Esophagus muscularis mucosa (tissue), 3 donors: ENCODE data around the gene STAT5B.

Experiments
- POLR2A ChIP-seq: fragments of 450-650 bp; IDR thresholded peaks from one replicate; pipeline ENCODE4 v1.6.1; 2017; ENCODE audit warnings: antibody characterized with exemption, moderate library complexity, mild to moderate bottlenecking, low read depth
- POLR2AphosphoS5 ChIP-seq, 2 donors: sonication (generic); formaldehyde crosslinking; IDR thresholded peaks; one replicate each; pipeline ENCODE4 v1.6.1; 2017; ENCODE audit warnings: antibody characterized with exemption in 2 of 2
- TF ChIP-seq, protein P1 (sequence below), 3 experiments: fragments of 200-600 bp in 2 of 3; fragments of 450-650 bp in 1 of 3; sonication (generic) in 2 of 3; IDR thresholded peaks; one replicate each; pipeline ENCODE4 v1.5.1; 2017 to 2019; ENCODE audit warnings: antibody characterized with exemption in 3 of 3, mild to moderate bottlenecking in 2 of 3, moderate library complexity in 1 of 3

DNA sequence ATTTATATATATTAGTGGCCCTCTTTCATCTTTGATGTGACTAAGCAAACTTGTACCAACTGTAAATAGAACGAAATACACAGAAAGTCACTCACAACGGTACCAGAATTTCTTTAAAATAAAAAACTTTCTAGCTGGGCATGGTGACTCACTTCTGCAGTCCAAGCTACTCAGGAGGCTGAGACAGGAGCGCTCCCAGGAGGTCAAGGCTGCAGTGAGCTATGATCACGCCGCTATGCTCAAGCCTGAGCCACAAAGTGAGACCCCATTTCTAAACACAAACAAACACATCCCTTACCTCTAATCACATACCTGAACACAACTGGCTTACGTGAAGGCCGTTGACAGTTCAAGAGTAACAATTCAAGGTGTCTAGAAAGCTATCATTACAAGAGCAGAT is 29.7 kb downstream of the STAT5B start:
- no peak for TF ChIP-seq POLR2AphosphoS5 (IDR thresholded peaks at IDR 0.05)
- TF ChIP-seq, protein P1, sequence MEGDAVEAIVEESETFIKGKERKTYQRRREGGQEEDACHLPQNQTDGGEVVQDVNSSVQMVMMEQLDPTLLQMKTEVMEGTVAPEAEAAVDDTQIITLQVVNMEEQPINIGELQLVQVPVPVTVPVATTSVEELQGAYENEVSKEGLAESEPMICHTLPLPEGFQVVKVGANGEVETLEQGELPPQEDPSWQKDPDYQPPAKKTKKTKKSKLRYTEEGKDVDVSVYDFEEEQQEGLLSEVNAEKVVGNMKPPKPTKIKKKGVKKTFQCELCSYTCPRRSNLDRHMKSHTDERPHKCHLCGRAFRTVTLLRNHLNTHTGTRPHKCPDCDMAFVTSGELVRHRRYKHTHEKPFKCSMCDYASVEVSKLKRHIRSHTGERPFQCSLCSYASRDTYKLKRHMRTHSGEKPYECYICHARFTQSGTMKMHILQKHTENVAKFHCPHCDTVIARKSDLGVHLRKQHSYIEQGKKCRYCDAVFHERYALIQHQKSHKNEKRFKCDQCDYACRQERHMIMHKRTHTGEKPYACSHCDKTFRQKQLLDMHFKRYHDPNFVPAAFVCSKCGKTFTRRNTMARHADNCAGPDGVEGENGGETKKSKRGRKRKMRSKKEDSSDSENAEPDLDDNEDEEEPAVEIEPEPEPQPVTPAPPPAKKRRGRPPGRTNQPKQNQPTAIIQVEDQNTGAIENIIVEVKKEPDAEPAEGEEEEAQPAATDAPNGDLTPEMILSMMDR (IDR thresholded peaks at IDR 0.05), result no peak
- no peak for TF ChIP-seq POLR2A
